ENCODE data around the gene CKM. TPM values are rescaled to one million over a fixed set of nuclear protein-coding genes. Genes with fewer than 3 reads are reported as not detected.

CKM gene
- total RNA-seq, 1 donor from 2014 or later = 0.41 TPM

DNA sequence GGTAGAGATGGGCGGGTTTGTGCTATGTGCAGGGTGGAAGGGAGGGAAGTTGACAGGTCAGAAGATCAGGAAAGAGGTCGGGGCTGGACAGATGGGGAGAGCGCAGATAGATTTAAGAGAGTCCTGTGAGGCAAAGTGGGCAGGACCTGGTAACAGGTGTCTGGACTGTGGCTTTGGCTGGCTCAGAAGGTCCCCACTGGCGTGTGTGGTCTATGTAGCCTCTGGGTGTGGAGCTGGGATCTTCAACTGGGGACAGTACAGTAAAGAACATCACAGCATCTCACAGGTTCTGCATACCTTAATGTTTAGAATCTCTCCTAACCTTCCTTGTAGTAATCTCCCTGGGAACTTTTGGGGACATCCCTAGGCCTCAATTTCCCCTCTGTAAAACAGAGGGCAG lies 17.7 kb downstream of the CKM start:
- H3K36me3 ChIP-seq = no peaks in the 10 kb centered on the region
- H3K27me3 ChIP-seq = no peaks in the 10 kb centered on the region
- no peak for DNase-seq
- H3K4me1 ChIP-seq = no peaks in the 10 kb centered on the region
- no peak overlapping the region for H3K4me3 ChIP-seq
- TF ChIP-seq, protein P1, sequence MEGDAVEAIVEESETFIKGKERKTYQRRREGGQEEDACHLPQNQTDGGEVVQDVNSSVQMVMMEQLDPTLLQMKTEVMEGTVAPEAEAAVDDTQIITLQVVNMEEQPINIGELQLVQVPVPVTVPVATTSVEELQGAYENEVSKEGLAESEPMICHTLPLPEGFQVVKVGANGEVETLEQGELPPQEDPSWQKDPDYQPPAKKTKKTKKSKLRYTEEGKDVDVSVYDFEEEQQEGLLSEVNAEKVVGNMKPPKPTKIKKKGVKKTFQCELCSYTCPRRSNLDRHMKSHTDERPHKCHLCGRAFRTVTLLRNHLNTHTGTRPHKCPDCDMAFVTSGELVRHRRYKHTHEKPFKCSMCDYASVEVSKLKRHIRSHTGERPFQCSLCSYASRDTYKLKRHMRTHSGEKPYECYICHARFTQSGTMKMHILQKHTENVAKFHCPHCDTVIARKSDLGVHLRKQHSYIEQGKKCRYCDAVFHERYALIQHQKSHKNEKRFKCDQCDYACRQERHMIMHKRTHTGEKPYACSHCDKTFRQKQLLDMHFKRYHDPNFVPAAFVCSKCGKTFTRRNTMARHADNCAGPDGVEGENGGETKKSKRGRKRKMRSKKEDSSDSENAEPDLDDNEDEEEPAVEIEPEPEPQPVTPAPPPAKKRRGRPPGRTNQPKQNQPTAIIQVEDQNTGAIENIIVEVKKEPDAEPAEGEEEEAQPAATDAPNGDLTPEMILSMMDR (IDR thresholded peaks at IDR 0.05) = no peak
- no peak overlapping the region for H3K27ac ChIP-seq
- no peak for ATAC-seq
- intact Hi-C loops (cut with DNase I) = no loop called here
- no peaks in the 10 kb centered on the region for H3K9me3 ChIP-seq

DNA sequence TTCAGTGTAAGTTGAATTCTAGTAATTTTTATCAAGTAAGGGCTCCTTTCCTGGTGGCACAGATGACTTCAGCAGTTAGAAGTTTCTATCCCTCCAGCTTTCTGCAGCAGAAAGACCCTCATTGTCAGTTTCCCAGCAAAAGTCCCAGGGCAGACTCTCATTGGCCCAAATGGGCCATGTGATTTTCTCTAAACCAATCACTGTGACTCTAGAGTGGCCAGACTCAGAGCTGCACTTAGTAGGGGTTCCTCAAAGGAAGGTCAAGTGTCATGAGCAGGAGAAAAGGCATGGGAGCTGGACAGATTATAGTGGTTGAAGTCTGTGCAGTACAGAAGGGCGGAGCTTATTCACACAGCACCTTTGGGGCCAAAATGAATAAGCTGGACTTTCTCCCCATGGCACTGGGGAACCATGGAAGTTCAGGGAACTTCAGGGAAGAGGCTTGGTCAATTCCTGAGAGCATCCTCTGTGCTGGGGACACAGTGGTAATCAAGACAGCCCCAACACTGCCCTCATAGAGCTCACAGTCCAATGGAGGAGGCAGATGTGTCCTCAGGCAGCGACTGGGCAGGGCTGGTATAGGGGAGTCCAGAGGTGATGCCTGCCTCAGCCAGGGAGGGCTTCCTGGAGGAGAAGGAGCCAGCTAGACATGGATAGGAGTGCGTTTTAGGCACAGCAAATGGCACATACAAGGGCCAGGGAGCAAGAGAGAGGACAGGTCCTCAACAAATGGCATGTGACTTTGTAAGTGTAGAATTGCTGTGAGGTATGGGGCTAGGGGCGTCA lies 18.3 kb downstream of the CKM start:
- H3K4me3 ChIP-seq = no peak overlapping the region
- H3K36me3 ChIP-seq = no peaks in the 10 kb centered on the region
- H3K9me3 ChIP-seq = no peaks in the 10 kb centered on the region
- no peaks in the 10 kb centered on the region for H3K27me3 ChIP-seq
- no peaks in the 10 kb centered on the region for H3K4me1 ChIP-seq
- TF ChIP-seq, protein P1 (IDR thresholded peaks at IDR 0.05) = no peak
- ATAC-seq (no peak), DNase-seq (no peak)
- intact Hi-C loops (cut with DNase I) = no loop called here
- no peak overlapping the region for H3K27ac ChIP-seq

DNA sequence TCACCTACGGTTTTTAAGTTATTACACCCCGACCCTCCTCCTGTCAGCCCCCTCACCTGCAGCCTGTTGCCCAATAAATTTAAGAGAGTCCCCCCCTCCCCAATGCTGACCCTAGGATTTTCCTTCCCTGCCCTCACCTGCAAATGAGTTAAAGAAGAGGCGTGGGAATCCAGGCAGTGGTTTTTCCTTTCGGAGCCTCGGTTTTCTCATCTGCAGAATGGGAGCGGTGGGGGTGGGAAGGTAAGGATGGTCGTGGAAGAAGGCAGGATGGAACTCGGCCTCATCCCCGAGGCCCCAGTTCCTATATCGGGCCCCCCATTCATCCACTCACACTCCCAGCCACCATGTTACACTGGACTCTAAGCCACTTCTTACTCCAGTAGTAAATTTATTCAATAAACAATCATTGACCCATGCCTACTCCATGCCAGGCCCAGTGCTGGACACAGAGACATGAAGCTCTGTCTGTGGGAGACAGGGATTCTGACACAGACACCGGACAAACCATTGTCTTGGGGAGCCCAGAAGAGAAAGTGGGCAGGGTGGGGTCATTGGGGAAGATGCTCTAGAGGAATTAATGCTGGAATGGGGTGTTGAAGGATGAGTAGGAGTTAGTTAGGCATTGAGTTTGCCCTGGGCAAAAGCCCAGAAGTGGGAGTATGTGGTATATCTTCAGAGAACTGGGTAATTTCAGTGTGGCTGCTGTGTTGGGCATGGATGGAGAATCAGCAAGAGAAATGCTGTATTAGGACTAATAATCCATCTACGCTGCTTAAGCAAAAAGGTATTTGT lies 19.2 kb downstream of the CKM start:
- DNase-seq = no peak
- no peak overlapping the region for H3K27ac ChIP-seq
- intact Hi-C loops (cut with DNase I) = no loop called here

DNA sequence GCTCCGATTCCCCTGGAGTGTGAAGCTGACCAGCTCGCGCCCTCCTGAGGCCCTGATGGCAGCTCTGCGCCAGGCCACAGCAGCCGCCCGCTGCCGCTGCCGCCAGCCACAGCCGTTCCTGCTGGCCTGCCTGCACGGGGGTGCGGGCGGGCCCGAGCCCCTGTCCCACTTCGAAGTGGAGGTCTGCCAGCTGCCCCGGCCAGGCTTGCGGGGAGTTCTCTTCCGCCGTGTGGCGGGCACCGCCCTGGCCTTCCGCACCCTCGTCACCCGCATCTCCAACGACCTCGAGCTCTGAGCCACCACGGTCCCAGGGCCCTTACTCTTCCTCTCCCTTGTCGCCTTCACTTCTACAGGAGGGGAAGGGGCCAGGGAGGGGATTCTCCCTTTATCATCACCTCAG lies 20.3 kb downstream of the CKM start:
- no peaks in the 10 kb centered on the region for H3K27me3 ChIP-seq
- peaks cover 7% of the 10 kb centered on the region for H3K36me3 ChIP-seq
- TF ChIP-seq, protein P1 (IDR thresholded peaks at IDR 0.05) = no peak
- H3K27ac ChIP-seq = no peak overlapping the region
- no peaks in the 10 kb centered on the region for H3K4me1 ChIP-seq
- ATAC-seq (no peak), DNase-seq (no peak)
- intact Hi-C loops (cut with DNase I) = no loop called here
- no peaks in the 10 kb centered on the region for H3K9me3 ChIP-seq
- H3K4me3 ChIP-seq = no peak overlapping the region

More for the DNA sequence above, 19.2 kb downstream of the CKM start:
- Histone ChIP-seq H3K4me1 (no peaks in the 10 kb centered on the region), H3K4me3 (no peak overlapping the region), H3K9me3 (no peaks in the 10 kb centered on the region), H3K27me3 (no peaks in the 10 kb centered on the region), H3K36me3 (peaks cover 3% of the 10 kb centered on the region)
- TF ChIP-seq, protein P1 (IDR thresholded peaks at IDR 0.05) = no peak
- ATAC-seq = no peak

DNA sequence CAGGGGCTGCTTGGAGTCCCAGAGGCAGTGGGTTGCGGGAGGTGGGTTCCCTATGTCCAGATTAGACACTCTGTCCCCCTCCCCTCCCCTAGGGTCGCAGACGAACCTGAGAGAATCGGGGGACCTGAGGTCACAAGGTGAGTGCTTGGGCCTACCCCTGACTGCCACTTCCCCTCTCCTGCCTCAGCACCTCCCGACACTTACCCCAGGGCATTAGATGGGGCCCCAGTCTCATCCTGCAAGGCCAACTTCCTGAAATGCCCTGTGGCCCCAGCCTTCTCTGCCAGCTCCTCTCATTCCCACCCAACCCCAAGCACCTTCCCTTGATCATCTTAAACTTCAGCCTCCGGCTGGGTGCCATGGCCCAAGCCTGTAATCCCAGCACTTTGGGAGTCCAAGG lies 23.0 kb downstream of the CKM start:
- no peak overlapping the region for H3K27ac ChIP-seq
- no peak for ATAC-seq
- H3K27me3 ChIP-seq = no peaks in the 10 kb centered on the region
- H3K36me3 ChIP-seq = peaks cover 22% of the 10 kb centered on the region
- no peaks in the 10 kb centered on the region for H3K4me1 ChIP-seq
- no peak for DNase-seq
- intact Hi-C loops (cut with DNase I) = no loop called here
- H3K9me3 ChIP-seq = no peaks in the 10 kb centered on the region
- TF ChIP-seq, protein P1 (IDR thresholded peaks at IDR 0.05) = no peak
- H3K4me3 ChIP-seq = no peak overlapping the region

Data from upper lobe of right lung (tissue), 1 donor.